ENCODE results near the gene LUC7L2.
"Not testable (repeated sequence)": the region's sequence is repeated elsewhere in the genome, so short reads cannot be mapped to it uniquely, and the experiment has no call there.

LUC7L2 gene

GRCh38 chr7:139359366-139360209, at the start of gene LUC7L2:
Gene LUC7L2, plus strand, starts transcription at chr7:139359894. Its CDS starts 368 bp downstream, at chr7:139360262.
- DNase-seq (ENCODE audit: insufficient read length, low spot score), result peak; percentile 84
- peak; percentile 83 for FAIRE-seq

GRCh38 chr7:139317939-139318505, 41.7 kb upstream of the LUC7L2 start:
- FAIRE-seq (no peak), DNase-seq (ENCODE audit: insufficient read length, low spot score) (no peak)

GRCh38 chr7:139321071-139321745, 38.5 kb upstream of the LUC7L2 start:
- peak; percentile 15 for DNase-seq (ENCODE audit: insufficient read length, low spot score)
- no peak for FAIRE-seq

- not testable (repeated sequence) for DNase-seq (ENCODE audit: insufficient read length, low spot score); FAIRE-seq
Observed at GRCh38 chr7:139324709-139325108, 35.0 kb upstream of the LUC7L2 start.

- peak; percentile 41 for DNase-seq (ENCODE audit: insufficient read length, low spot score)
Observed at GRCh38 chr7:139328375-139328774, 31.3 kb upstream of the LUC7L2 start.

GRCh38 chr7:139329119-139329518, 30.6 kb upstream of the LUC7L2 start:
- DNase-seq (ENCODE audit: insufficient read length, low spot score) (no peak), FAIRE-seq (no peak)

More at GRCh38 chr7:139328375-139328774, 31.3 kb upstream of the LUC7L2 start:
- no peak for FAIRE-seq

GRCh38 chr7:139330333-139331030, 29.2 kb upstream of the LUC7L2 start:
- FAIRE-seq, result no peak
- DNase-seq (ENCODE audit: insufficient read length, low spot score), result no peak

GRCh38 chr7:139332697-139333359, 26.9 kb upstream of the LUC7L2 start:
- DNase-seq (ENCODE audit: insufficient read length, low spot score), result no peak

GRCh38 chr7:139333443-139333842, 26.3 kb upstream of the LUC7L2 start:
- not testable (repeated sequence) for DNase-seq (ENCODE audit: insufficient read length, low spot score); FAIRE-seq

More at GRCh38 chr7:139332697-139333359, 26.9 kb upstream of the LUC7L2 start:
- FAIRE-seq, result no peak

- no peak for FAIRE-seq
- DNase-seq (ENCODE audit: insufficient read length, low spot score), result no peak
Observed at GRCh38 chr7:139334399-139335150, 25.1 kb upstream of the LUC7L2 start.

- no peak for FAIRE-seq
- DNase-seq (ENCODE audit: insufficient read length, low spot score), result no peak
Observed at GRCh38 chr7:139339025-139339424, 20.7 kb upstream of the LUC7L2 start.

GRCh38 chr7:139339698-139340036, 20.0 kb upstream of the LUC7L2 start:
- DNase-seq (ENCODE audit: insufficient read length, low spot score) (no peak), FAIRE-seq (no peak)

GRCh38 chr7:139340037-139340807, 19.5 kb upstream of the LUC7L2 start:
- FAIRE-seq (peak; percentile 54), DNase-seq (ENCODE audit: insufficient read length, low spot score) (peak; percentile 88)

GRCh38 chr7:139340808-139341057, 19.0 kb upstream of the LUC7L2 start:
- no peak for DNase-seq (ENCODE audit: insufficient read length, low spot score)
- FAIRE-seq, result no peak

GRCh38 chr7:139341058-139341775, 18.5 kb upstream of the LUC7L2 start, which contains the start of gene FMC1:
Gene FMC1, plus strand, starts transcription at chr7:139341337. Its CDS starts 48 bp downstream, at chr7:139341385.
- DNase-seq (ENCODE audit: insufficient read length, low spot score) (peak; percentile 62), FAIRE-seq (no peak)

- DNase-seq (ENCODE audit: insufficient read length, low spot score) (peak; percentile 84), FAIRE-seq (no peak)
Observed at GRCh38 chr7:139341776-139342226, 17.9 kb upstream of the LUC7L2 start.

- no peak for FAIRE-seq
- no peak for DNase-seq (ENCODE audit: insufficient read length, low spot score)
Observed at GRCh38 chr7:139345042-139345441, 14.7 kb upstream of the LUC7L2 start.

- no peak for DNase-seq (ENCODE audit: insufficient read length, low spot score)
- no peak for FAIRE-seq
Observed at GRCh38 chr7:139351027-139351426, 8.7 kb upstream of the LUC7L2 start.
